ENCODE measurements around the gene RAD54L.

Gene RAD54L

DNA sequence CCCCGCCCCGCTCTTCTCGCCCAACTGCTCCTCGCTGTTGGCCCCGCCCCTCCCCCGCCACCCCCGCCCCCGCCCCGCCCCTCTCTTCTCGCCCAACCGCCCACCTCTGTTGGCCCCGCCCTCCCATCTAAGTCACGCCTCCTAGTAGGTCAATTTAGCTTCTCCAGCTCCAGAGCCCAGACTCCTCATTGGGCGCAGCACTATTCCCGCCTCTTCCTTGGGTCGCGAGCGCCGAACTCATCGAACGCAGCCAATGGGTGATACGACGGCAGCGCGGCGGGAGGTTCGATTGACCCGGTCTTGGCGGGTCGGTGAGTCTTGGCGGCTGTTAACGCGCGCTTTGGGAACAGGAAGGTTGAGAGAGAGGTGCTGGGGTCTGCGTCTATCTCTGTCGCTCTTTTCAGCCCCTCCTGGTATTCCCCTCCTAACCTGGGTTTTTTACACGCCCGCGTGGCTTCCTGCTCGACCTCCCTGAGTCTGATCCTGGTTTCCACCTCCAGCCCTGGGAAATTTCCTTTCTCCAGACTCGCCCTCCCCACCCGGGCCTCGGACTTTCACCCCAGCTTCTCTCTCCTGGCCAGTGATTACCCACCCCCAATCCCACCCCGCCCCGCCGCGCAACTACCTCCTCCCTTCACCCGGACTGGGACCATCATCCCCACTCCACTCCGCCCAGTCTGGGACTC lies at the start of gene RAD54L:
RAD54L (plus strand) TSS at position 328 of the 686 bp plus-strand sequence. CDS start 643 bp downstream, outside the sequence.
- H3K4me3 ChIP-seq (ENCODE audit: low read depth, low read length): peak within 1 kb of the TSS; percentile 83
- TF ChIP-seq CTCF (IDR thresholded peaks at IDR 0.05; ENCODE audit: low read depth, low read length): no peak

GRCh38 chr1:46197964-46198811 lies 49.4 kb upstream of the RAD54L start, which contains the start of gene POMGNT1:
POMGNT1 (minus strand) TSS chr1:46198434; CDS start chr1:46197821, 613 bp downstream.
- TF ChIP-seq CTCF (IDR thresholded peaks at IDR 0.05; ENCODE audit: low read depth, low read length): no peak
- peak within 1 kb of the TSS; percentile 88 for H3K4me3 ChIP-seq (ENCODE audit: low read depth, low read length)

GRCh38 chr1:46199233-46199749 lies 48.3 kb upstream of the RAD54L start:
- no peak overlapping the region; the same call in 1 of the 2 replicates for H3K4me3 ChIP-seq (ENCODE audit: low read depth, low read length)
- no peak for TF ChIP-seq CTCF (IDR thresholded peaks at IDR 0.05; ENCODE audit: low read depth, low read length)

DNA sequence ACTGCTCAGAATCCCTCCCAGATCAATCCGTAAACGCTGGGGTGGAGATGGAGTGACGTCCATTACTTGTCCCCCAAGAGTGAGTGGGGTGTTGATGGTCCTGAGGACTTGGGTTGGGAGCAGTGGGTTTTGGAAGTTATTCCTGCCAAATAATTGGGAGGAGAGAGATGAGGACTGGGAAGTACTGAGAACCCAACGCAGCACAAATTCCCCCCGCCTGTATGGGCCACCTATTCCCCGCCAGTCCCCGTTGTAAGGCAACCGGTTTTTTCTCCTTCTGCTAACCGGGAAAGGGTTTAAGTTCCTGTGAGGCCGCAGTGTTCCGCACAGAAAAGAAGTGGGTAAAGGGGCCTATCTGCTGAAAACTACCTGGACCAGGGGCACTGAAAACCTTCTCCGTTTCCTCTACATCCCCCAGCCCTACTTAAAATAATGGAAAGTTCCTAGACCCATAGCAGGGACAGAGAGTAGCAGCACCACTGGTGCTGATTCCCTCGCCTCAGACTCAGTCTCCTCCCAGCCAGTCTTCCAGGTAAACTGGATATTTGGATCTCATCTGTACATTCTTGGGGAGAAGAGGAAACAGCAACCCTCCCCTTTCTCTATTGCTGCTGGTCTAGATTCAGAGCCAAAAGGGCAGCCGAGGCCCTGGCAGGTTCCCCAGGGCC lies 43.7 kb upstream of the RAD54L start:
- TF ChIP-seq CTCF (IDR thresholded peaks at IDR 0.05; ENCODE audit: low read depth, low read length): no peak
- H3K4me3 ChIP-seq (ENCODE audit: low read depth, low read length): peak overlapping the region; percentile 82

DNA sequence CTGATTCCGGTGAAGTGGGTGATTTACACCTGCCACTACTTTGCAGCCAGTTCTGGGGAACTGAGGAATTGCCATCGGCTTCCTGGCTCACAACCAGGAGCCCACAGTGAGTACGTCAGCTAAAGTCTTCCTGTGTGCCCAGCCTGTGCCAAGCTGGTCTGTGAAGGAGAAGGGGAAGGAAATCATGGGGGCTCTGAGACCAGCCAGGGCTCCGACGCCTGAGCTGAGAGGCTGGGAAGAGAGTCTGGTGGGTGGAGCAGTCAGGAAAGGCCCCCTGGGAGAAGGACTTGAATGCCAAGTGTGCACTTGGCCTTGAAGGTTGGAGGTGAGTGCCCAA lies 43.2 kb upstream of the RAD54L start:
- TF ChIP-seq CTCF (IDR thresholded peaks at IDR 0.05; ENCODE audit: low read depth, low read length): no peak
- no peak overlapping the region for H3K4me3 ChIP-seq (ENCODE audit: low read depth, low read length)

DNA sequence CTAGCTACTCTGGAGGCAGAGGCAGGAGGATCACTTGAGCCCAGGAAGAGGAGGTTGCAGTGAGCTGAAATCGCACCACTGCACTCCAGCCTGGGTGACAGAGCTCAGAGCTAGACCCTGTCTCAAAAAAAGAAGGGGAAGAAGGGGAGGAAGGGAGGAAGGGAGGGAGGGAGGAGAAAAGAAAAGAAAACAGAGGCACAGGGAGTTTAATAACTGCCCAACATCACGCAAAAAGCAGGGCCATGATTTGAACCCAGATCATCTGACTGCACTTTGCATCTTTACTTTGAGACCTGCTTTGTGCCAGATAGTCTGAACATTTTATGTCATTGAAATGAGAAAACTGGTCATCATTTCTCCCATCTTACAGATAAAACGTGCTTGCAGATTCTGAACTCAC lies 42.4 kb upstream of the RAD54L start:
- H3K4me3 ChIP-seq (ENCODE audit: low read depth, low read length): no peak overlapping the region

More for the DNA sequence above, 42.4 kb upstream of the RAD54L start:
- no peak for TF ChIP-seq CTCF (IDR thresholded peaks at IDR 0.05; ENCODE audit: low read depth, low read length)

All from WI38 (cell line).